ENCODE measurements around the gene MTTP.

MTTP gene

GRCh38 chr4:99653916-99654315 is 79.3 kb downstream of the MTTP start:
- TF ChIP-seq CTCF (IDR thresholded peaks at IDR 0.05; ENCODE audit: low read depth, low read length): no peak

GRCh38 chr4:99654361-99654761 is 79.7 kb downstream of the MTTP start:
- no peak overlapping the region for H3K4me3 ChIP-seq (ENCODE audit: low read depth, low read length)
- TF ChIP-seq CTCF (IDR thresholded peaks at IDR 0.05; ENCODE audit: low read depth, low read length): no peak

More at GRCh38 chr4:99653916-99654315, 79.3 kb downstream of the MTTP start:
- no peak overlapping the region for H3K4me3 ChIP-seq (ENCODE audit: low read depth, low read length)

- no peak overlapping the region for H3K4me3 ChIP-seq (ENCODE audit: low read depth, low read length)
- no peak for TF ChIP-seq CTCF (IDR thresholded peaks at IDR 0.05; ENCODE audit: low read depth, low read length)
Measured at GRCh38 chr4:99655308-99656081, 80.9 kb downstream of the MTTP start.

DNA sequence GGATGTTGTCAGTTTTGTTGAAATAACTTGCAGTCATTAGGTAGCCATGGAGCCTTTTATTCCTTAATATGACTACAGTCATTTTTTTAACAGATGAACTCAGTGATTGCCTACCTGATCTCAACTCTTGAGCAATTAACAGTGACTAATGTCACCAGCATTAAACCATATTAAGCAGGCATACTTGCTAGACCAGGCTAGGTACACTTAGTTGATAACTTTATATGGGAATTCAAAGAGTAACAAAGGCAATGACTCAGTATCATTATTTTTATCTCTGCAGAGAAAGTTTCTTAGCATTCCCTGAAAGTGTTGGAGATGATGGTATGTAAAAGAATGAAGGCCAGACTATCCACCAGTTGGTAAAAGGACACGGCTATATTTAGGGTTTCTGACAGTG is 83.2 kb downstream of the MTTP start, which contains the start of gene C4orf54:
Gene C4orf54, minus strand, starts transcription at position 31 of the 400 bp plus-strand sequence. CDS start 3,180 bp downstream, outside the sequence.
- no peak within 1 kb of the TSS for H3K4me3 ChIP-seq (ENCODE audit: low read depth, low read length)
- no peak for TF ChIP-seq CTCF (IDR thresholded peaks at IDR 0.05; ENCODE audit: low read depth, low read length)

GRCh38 chr4:99658666-99659065 is 84.0 kb downstream of the MTTP start:
- no peak for TF ChIP-seq CTCF (IDR thresholded peaks at IDR 0.05; ENCODE audit: low read depth, low read length)
- H3K4me3 ChIP-seq (ENCODE audit: low read depth, low read length): no peak overlapping the region

GRCh38 chr4:99661907-99662306 is 87.3 kb downstream of the MTTP start:
- no peak for TF ChIP-seq CTCF (IDR thresholded peaks at IDR 0.05; ENCODE audit: low read depth, low read length)
- no peak overlapping the region for H3K4me3 ChIP-seq (ENCODE audit: low read depth, low read length)

- H3K4me3 ChIP-seq (ENCODE audit: low read depth, low read length): no peak overlapping the region
- no peak for TF ChIP-seq CTCF (IDR thresholded peaks at IDR 0.05; ENCODE audit: low read depth, low read length)
Measured at GRCh38 chr4:99664716-99665115, 90.1 kb downstream of the MTTP start.
